RPMI8226 (cell line): ENCODE results near the gene FDPS.
"Not testable (repeated sequence)": the region's sequence is repeated elsewhere in the genome, so short reads cannot be mapped to it uniquely, and the experiment has no call there.

ENCODE experiments used
- DNase-seq: peaks from one replicate; pipeline ENCODE4 v3.0.0-alpha.2; 2015

The FDPS gene

DNA sequence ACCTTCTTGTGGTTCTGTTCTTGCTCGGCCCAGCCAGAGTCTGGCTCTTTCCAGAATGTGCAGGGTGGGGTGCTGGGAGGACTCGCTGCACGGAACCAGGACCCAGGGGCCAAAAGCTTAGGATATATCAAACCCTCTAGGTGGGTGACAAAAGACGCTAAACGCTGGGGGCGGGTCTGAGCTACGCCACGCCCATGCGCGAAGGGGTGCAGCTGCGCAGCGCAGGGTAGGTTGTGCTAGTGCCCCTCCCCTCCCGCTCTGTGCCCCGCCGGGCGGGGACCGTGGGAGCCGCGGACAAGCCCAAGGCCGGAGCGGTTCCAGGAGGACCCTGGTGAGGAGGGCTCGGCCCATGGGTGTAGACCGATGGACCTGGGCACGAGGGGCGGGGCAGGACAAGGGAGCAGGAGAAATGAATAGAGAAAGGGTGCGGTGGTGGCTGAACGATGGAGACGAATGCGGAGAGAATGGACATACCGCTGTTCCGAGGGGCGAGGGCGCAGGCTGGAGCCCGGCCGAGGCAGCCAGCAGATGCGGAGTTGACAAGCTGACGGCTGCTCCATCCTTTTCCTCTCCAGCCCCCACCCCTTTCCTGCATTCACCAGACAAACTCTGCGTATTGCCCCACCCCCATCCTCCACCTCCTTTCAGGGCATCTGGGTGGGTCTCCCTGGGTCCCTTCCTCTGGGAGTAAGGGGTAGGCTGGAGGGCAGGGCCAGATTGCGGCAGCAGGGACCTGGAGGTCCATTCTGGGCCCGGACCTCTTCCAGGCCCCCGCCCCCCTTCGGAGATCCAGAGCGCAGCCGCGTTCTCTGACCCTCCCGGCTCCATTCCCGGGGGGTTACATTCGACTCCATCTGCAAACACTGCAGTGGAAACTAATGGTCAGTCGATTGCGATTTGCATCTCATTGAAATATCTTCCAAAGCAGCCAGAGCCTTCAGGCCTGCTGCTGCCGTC is 12.3 kb downstream of the FDPS start, which contains the start of gene RUSC1:
TSS of gene RUSC1 (plus strand) at position 234 of the 957 bp plus-strand sequence. CDS start 880 bp downstream, outside the sequence.
- no peak for DNase-seq

- peak; percentile 12 for DNase-seq
Measured at GRCh38 chr1:155321639-155322503, 13.2 kb downstream of the FDPS start.

DNA sequence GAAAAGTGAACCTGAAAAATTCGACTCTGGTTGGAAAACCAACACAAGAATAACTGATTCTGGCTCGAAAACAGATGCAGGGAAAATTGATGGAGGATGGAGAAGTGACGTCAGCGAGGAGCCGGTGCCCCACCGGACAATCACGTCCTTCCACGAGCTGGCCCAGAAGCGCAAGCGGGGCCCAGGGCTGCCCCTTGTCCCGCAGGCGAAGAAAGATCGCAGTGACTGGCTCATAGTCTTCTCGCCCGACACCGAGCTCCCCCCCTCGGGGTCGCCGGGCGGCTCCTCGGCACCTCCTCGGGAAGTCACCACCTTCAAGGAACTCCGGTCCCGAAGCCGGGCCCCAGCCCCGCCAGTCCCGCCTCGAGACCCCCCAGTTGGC is 13.9 kb downstream of the FDPS start:
- peak; percentile 15 for DNase-seq

DNA sequence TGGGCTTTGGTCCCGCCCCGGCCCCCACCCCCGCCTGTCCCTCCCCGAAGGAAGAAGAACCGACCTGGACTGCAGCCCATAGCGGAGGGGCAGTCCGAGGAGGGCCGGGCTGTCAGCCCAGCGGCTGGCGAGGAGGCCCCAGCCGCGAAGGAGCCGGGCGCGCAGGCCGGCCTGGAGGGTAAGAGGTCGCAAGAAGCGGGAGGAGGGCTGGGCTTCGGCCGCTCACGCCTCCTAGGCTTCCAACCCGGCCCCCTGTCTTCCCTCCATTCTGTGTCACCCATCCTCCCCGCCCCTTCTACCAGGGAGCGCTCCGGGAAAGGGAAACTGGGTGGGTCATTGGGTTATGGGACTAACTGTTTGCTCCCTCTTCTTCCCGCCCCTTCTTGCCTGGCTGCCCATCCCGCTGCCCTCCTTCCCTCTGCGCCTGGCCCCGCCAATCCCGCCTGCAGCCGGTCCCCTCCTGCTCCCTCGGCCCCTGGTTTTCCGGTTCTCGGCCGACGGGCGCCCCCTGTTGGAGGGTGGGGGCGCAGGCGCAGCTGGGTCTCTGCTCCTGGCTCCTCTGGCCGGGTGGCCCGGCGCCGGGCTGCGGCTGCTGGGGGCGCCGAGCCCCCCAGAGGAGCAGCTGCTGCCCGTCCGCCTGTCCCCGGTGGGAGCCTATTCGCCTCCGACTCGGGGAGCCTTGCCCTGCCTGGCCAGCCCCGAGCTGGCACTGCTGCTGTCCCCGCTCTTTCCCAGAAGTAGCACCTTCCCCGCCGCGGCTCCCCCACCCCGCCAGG is 14.5 kb downstream of the FDPS start:
- DNase-seq = peak; percentile 90

GRCh38 chr1:155323729-155324036 is 15.0 kb downstream of the FDPS start:
- DNase-seq = peak; percentile 95

- DNase-seq = peak; percentile 97
Measured at GRCh38 chr1:155324037-155324716, 15.5 kb downstream of the FDPS start.

GRCh38 chr1:155324717-155325602 is 16.3 kb downstream of the FDPS start:
- peak; percentile 50 for DNase-seq

- DNase-seq = no peak
Measured at GRCh38 chr1:155325603-155325893, 16.9 kb downstream of the FDPS start.

- DNase-seq = no peak
Measured at GRCh38 chr1:155326020-155326526, 17.4 kb downstream of the FDPS start.

DNA sequence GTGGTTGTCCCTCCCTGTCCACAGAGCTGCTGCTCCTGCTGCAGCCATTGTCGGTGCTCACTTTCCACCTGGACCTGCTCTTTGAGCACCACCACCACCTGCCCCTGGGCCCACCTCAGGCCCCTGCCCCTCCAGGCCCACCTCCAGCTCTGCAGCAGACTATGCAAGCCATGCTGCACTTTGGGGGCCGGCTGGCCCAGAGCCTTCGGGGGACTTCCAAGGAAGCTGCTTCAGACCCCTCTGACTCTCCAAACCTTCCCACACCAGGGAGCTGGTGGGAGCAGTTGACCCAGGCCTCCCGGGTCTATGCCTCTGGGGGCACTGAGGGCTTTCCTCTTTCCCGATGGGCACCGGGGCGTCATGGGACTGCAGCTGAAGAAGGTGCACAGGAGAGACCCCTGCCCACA is 18.0 kb downstream of the FDPS start:
- no peak for DNase-seq

- DNase-seq = no peak
Measured at GRCh38 chr1:155327981-155328380, 19.3 kb downstream of the FDPS start.

DNA sequence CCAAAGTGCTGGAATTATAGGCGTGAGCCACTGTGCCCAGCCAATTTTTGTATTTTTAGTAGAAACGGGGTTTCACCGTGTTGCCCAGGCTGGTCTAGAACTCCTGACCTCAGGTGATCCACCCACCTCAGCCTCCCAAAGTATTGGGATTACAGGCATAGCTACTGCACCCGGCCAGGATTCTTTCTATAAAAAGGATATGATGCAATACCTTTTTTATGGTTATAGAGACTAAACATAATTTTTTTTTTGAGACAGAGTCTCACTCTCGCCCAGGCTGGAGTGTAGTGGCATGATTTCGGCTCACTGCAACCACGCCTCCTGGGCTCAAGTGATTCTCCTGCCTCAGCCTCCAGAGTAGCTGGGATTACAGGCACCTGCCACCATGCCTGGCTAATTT is 20.2 kb downstream of the FDPS start:
- DNase-seq = not testable (repeated sequence)

- DNase-seq = no peak
Measured at GRCh38 chr1:155329980-155330598, 21.4 kb downstream of the FDPS start.

- DNase-seq = no peak
Measured at GRCh38 chr1:155334962-155335361, 26.3 kb downstream of the FDPS start.

DNA sequence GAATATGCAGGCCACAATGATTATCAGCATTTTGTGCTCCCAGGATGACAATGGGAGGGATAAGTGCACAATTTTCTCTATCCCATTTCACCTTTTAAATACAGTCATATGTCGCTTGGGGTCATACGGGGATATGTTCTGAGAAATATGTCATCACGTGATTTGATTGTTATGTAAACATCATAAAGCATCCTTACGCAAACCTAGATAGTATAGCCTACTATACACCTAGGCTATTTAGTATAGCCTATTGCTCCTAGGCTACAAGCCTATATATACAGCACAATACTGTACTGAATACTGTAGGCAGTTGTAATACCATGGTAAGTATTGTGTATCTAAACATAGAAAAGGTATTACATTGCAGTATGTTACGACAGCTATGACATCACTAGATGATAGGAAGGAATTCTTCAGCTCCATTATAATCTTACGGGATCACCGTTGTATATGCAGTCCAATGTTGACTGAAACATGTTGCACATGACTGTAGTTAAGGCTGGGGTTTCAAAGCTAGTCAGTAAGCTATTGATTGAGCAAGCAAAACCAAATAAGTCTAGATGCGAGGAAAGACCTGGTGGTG is 30.9 kb downstream of the FDPS start:
- DNase-seq = no peak

DNA sequence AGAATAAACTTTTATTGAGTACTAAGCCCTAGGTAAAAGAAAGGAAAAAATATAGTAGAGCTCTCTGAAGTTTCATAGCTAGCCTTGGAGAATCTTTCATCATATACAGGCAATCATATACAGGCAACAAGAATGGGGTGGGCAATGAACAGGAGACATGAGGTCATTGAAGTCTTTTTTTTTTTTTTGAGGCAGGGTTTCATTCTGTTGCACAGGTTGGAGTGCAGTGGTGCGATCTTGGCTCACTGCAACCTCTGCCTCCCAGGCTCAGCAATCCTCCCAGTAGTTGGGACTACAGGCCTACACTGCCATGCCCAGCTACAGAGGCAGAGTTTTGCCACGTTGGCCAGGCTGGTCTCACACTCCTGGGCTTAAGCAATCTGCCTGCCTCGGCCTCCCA is 34.2 kb downstream of the FDPS start:
- no peak for DNase-seq

DNA sequence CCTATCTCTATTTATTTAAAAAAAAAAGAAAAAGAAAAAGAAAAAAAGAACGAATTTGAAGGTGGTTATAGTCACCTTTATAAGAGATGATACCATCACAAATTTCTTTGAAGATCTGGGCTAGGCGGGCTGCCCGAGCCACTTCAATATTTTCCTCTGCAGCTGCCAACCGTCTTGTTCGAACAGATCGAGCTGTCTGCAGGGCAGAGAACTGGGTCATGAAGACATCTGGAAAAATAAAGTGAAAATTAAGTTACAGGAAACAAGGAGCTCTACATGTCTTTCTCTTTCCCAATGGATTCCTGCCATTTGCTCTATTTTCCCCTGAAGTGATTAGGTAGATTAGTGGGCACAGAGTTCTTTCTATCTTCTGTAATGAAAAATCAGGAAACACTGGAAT is 44.0 kb downstream of the FDPS start:
- no peak for DNase-seq

GRCh38 chr1:155360051-155360450 is 51.4 kb downstream of the FDPS start:
- DNase-seq = no peak
